Gastroesophageal sphincter (tissue), 4 donors: Measurements from ENCODE around the gene CFAP74. TPM values are rescaled to one million over a fixed set of nuclear protein-coding genes. Genes with fewer than 3 reads are reported as not detected.

Experiments used
- ATAC-seq: fragments of 150-250 bp; one replicate; pipeline ENCODE4 v1.9.1; 2016; ENCODE audit warnings: mild to moderate bottlenecking, moderate library complexity
- H3K27ac ChIP-seq, 4 donors: fragments of 200-600 bp; sonication (generic) in 3 of 4; 1 replicate in 3 of 4; 2 replicates in 1 of 4; pipeline ENCODE4 v1.5.1; 2016 to 2019
- H3K27me3 ChIP-seq: fragments of 200-600 bp; sonication (generic); one replicate; pipeline ENCODE4 v1.5.1; 2019
- H3K36me3 ChIP-seq, 2 donors: fragments of 200-600 bp; sonication (generic); one replicate each; pipeline ENCODE4 v1.5.1; 2019; ENCODE audit warnings: control low read depth in 1 of 2
- H3K4me1 ChIP-seq, 3 donors: fragments of 200-600 bp; sonication (generic); 1 replicate in 2 of 3; 2 replicates in 1 of 3; pipeline ENCODE4 v1.5.1; 2016 to 2019; ENCODE audit warnings: control low read depth in 2 of 3
- H3K4me3 ChIP-seq, 2 donors: fragments of 200-600 bp; sonication (generic); one replicate each; pipeline ENCODE4 v1.5.1; 2019; ENCODE audit warnings: mild to moderate bottlenecking in 1 of 2, moderate library complexity in 1 of 2
- H3K9me3 ChIP-seq, 3 donors: fragments of 200-600 bp; sonication (generic); one replicate each; pipeline ENCODE4 v1.5.1; 2017 to 2019; ENCODE audit warnings: control low read depth in 2 of 3
- EP300 ChIP-seq: sonication (generic); formaldehyde crosslinking; IDR thresholded peaks from one replicate; pipeline ENCODE4 v1.6.1; 2017; ENCODE audit warnings: antibody characterized with exemption, mild to moderate bottlenecking
- POLR2A ChIP-seq, 2 donors: fragments of 450-650 bp; IDR thresholded peaks; one replicate each; pipeline ENCODE4 v1.6.1; 2017; ENCODE audit warnings: antibody characterized with exemption in 2 of 2, mild to moderate bottlenecking in 2 of 2, moderate library complexity in 1 of 2
- POLR2AphosphoS5 ChIP-seq: sonication (generic); formaldehyde crosslinking; IDR thresholded peaks from one replicate; pipeline ENCODE4 v1.6.1; 2017; ENCODE audit warnings: antibody characterized with exemption
- WGBS, 2 donors: methylation state at CpG; one replicate each; pipeline ENCODE4 v1.1.5; 2018; ENCODE audit warnings: low coverage in 1 of 2; 5-methylcytosine and 5-hydroxymethylcytosine counted together
- total RNA-seq, 4 donors: library from RNA; depleted of rRNA; stranded (reverse); fragments of >200 nt; gene quantifications; one replicate each; pipeline ENCODE4 v1.1.0, GENCODE V29; 2016
- TF ChIP-seq, protein P1 (sequence below), 4 experiments: fragments of 200-600 bp in 2 of 4; fragments of 450-650 bp in 2 of 4; sonication (generic) in 1 of 4; IDR thresholded peaks; one replicate each; pipeline ENCODE4 v1.5.1; 2017 to 2019; ENCODE audit warnings: antibody characterized with exemption in 4 of 4, mild to moderate bottlenecking in 2 of 4, moderate library complexity in 2 of 4

CFAP74 gene
- total RNA-seq, 4 donors from 2014 or later = 0.12 TPM; not detected in 3

DNA sequence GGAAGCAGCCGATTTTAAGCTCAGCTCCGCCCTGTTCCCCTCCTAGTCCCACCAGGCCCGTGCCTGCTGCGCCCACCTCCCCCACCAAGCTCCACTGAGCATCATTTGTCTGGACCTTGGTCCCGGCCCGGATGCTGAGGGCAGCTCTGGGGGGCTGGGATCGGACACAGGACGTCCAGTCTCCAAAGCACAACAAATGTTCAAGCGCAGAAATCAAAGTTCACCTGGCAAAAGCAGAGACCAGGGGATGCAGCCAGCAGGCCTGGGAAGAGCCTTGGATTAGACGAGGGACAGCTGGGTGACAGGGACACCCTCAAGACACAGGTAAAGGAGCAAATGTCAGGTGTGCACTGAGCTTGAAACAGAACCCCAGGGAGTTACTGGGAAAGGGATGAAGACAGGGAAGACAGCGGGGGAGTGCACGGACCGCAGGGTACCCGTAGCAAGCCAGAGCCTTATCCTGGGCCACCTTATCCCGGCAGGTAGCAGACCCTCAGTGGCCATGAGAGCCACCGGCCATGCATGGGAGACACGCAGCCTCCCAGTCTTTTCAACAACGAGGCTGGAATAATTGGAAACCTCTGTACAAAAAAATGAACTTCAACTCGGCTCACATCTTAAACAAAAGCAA is 62.3 kb downstream of the CFAP74 start:
- ATAC-seq = no peak
- Histone ChIP-seq H3K27ac (no peak overlapping the region), H3K4me3 (no peak overlapping the region), H3K4me1 (peaks cover 0 to 10% (median 6%) of the 10 kb centered on the region in 3 donors), H3K9me3 (no peaks in the 10 kb centered on the region), H3K36me3 (no peaks in the 10 kb centered on the region), H3K27me3 (peaks cover 77% of the 10 kb centered on the region)
- 60 to 64% methylated on average over 9 of the region's 19 CpGs for WGBS, 2 donors
- TF ChIP-seq POLR2A (IDR thresholded peaks at IDR 0.05) (no peak), EP300 (no peak), POLR2AphosphoS5 (no peak)
- TF ChIP-seq, protein P1, sequence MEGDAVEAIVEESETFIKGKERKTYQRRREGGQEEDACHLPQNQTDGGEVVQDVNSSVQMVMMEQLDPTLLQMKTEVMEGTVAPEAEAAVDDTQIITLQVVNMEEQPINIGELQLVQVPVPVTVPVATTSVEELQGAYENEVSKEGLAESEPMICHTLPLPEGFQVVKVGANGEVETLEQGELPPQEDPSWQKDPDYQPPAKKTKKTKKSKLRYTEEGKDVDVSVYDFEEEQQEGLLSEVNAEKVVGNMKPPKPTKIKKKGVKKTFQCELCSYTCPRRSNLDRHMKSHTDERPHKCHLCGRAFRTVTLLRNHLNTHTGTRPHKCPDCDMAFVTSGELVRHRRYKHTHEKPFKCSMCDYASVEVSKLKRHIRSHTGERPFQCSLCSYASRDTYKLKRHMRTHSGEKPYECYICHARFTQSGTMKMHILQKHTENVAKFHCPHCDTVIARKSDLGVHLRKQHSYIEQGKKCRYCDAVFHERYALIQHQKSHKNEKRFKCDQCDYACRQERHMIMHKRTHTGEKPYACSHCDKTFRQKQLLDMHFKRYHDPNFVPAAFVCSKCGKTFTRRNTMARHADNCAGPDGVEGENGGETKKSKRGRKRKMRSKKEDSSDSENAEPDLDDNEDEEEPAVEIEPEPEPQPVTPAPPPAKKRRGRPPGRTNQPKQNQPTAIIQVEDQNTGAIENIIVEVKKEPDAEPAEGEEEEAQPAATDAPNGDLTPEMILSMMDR (IDR thresholded peaks at IDR 0.05) = no peak

DNA sequence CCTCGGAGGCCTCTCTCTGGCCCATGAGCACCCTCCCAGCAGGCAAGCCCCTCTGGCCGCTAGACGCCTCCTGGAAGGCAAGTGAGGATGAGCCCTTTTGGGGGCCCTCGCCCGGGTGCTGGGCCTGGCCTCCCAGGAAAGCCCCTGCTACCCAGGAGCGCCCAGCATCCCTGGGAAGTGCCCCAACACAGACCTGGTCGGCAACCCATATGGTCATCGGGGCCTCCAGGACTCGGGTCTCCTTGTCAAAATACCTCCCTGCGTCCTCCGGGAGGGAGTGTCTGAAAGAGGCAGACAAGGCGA is 63.5 kb downstream of the CFAP74 start:
- Histone ChIP-seq H3K4me1 (peaks cover 0 to 9% (median 6%) of the 10 kb centered on the region in 3 donors), H3K27me3 (peaks cover 77% of the 10 kb centered on the region), H3K9me3 (no peaks in the 10 kb centered on the region), H3K4me3 (no peak overlapping the region), H3K36me3 (no peaks in the 10 kb centered on the region), H3K27ac (no peak overlapping the region)
- TF ChIP-seq EP300 (no peak), POLR2AphosphoS5 (no peak), POLR2A (IDR thresholded peaks at IDR 0.05) (no peak)
- TF ChIP-seq, protein P1 (IDR thresholded peaks at IDR 0.05) = no peak
- ATAC-seq = no peak
- 60% methylated on average over 1 of the region's 12 CpGs; no CpG with 5 or more reads in 1 of the 2 donors for WGBS, 2 donors

DNA sequence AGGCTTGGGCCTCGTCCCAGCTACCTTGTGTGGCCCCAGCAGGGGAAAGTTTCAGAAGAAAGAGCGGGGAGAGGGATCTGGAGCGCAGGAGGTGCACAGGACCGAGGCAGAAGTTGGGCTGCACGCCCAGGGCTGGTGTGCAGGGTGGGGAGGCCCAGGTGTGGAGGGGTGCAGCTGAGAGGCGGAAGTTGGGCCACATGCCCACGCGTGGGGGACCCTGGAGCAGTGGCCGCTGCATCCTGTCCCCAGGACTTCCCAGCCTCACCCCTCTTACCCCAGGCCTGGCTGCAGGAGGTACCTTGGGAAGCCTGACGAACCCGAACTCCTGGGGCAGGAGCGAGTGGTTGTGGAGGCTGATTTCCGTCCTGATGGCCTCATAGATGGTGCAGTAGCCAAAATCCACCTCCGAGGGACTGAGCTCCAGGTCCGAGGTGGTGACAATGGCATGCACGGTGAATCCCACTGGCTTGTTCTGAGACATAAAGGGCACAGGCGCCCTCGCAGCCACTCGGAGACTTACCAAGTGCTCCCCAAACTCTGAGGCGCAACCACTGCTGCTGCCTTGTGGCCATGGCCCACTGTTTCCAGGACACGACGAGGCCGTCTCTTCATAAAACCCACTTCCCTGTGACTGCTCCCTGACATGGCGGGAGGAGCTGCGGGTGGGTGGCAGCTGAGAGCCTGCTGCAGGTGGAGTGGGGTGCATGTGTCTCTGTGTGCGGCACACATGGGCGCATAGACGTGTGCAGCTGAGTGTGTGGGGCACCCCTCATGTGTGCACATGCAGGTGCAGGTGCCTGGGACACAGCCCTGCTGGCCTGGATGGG is 64.1 kb downstream of the CFAP74 start:
- H3K36me3 ChIP-seq = no peaks in the 10 kb centered on the region
- TF ChIP-seq POLR2AphosphoS5 = no peak
- TF ChIP-seq POLR2A (IDR thresholded peaks at IDR 0.05) = no peak
- TF ChIP-seq, protein P1 (IDR thresholded peaks at IDR 0.05) = no peak
- no peak for TF ChIP-seq EP300
- no peak for ATAC-seq
- peaks cover 0 to 9% (median 6%) of the 10 kb centered on the region in 3 donors for H3K4me1 ChIP-seq
- H3K9me3 ChIP-seq = no peaks in the 10 kb centered on the region
- WGBS, 2 donors = 83% methylated on average over 4 to 5 of the region's 28 CpGs
- H3K4me3 ChIP-seq = no peak overlapping the region
- peaks cover 75% of the 10 kb centered on the region for H3K27me3 ChIP-seq
- no peak overlapping the region for H3K27ac ChIP-seq

DNA sequence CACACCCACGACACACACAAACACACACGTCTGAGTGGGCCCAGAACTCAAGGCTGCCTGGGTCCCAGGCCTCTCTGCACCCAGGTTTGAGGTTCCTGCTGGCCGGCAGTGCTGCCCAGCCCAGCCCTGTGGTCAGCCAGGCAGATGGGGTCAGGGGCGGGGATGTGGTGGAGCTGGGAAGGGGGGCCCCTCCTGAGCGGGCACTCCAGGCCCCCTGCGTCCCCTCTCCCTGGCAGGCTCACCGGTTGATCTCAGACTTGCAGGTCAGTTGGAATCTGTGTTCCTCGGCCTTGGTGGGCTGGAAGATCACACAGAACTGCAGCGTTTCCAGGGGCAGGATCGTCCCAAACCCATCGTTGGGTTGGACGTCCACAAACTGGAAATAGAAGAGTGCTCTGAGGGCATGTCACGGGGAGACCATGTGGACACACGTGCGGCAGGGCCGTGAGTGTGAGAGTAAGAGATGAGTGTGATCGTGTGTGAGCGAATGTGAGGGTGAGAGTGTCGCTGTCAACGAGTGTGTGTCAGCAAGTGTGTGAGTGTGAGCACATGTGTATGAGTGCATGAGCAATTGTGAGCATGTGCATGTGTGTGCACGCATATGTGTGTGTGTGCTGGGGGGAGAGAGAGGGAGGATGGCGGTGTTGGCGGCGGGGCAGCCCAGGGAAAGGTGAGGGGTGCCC is 64.8 kb downstream of the CFAP74 start:
- 85 to 87% methylated on average over 5 to 13 of the region's 24 CpGs for WGBS, 2 donors
- Histone ChIP-seq H3K27ac (no peak overlapping the region), H3K4me3 (no peak overlapping the region), H3K4me1 (peaks cover 0 to 2% (median under 1%) of the 10 kb centered on the region in 3 donors), H3K36me3 (no peaks in the 10 kb centered on the region), H3K27me3 (peaks cover 68% of the 10 kb centered on the region), H3K9me3 (no peaks in the 10 kb centered on the region)
- ATAC-seq = no peak
- no peak for TF ChIP-seq POLR2A (IDR thresholded peaks at IDR 0.05)
- no peak for TF ChIP-seq POLR2AphosphoS5
- no peak for TF ChIP-seq EP300
- TF ChIP-seq, protein P1 (IDR thresholded peaks at IDR 0.05) = no peak
